SK-N-SH treated with all-trans-retinoic acid at 6 μM for 48 hours (cell line): ENCODE data around the gene MS4A14.

Source experiments
- ATAC-seq: fragments of 200-7000 bp; cut with Tn5 transposase; 3 replicates; pipeline ENCODE4 v1.9.1; 2020; ENCODE audit warnings: mild to moderate bottlenecking, moderate library complexity
- ARNTL ChIP-seq: fragments of 450-650 bp; formaldehyde crosslinking; IDR thresholded peaks from 2 replicates; pipeline ENCODE4 v1.5.0; 2020; ENCODE audit warnings: low read depth, mild to moderate bottlenecking, moderate library complexity, borderline replicate concordance
- CSDC2 ChIP-seq: fragments of 250-450 bp; sonication (Bioruptor Pico); IDR thresholded peaks from 2 replicates; pipeline ENCODE4 v1.5.0; 2020; ENCODE audit warnings: mild to moderate bottlenecking, moderate library complexity
- ESRRG ChIP-seq: fragments of 250-450 bp; sonication (Bioruptor Pico); IDR thresholded peaks from 2 replicates; pipeline ENCODE4 v1.6.1; 2021; ENCODE audit warnings: mild to moderate bottlenecking
- GLIS3 ChIP-seq: fragments of 250-450 bp; sonication (Bioruptor Pico); IDR thresholded peaks from 2 replicates; pipeline ENCODE4 v1.5.0; 2020; ENCODE audit warnings: mild to moderate bottlenecking, moderate library complexity
- ISL1 ChIP-seq: fragments of 250-450 bp; sonication (Bioruptor Pico); IDR thresholded peaks from 2 replicates; pipeline ENCODE4 v2.1.2; 2022; ENCODE audit warnings: mild to moderate bottlenecking, moderate library complexity
- OSR1 ChIP-seq: fragments of 250-450 bp; sonication (Bioruptor Pico); IDR thresholded peaks from 2 replicates; pipeline ENCODE4 v1.8.0; 2022; ENCODE audit warnings: moderate library complexity, mild to moderate bottlenecking, inconsistent platforms
- PPARA ChIP-seq: fragments of 250-450 bp; sonication (Bioruptor Pico); IDR thresholded peaks from 2 replicates; pipeline ENCODE4 v1.5.0; 2020; ENCODE audit warnings: mild to moderate bottlenecking, borderline replicate concordance
- RARB ChIP-seq: fragments of 250-450 bp; sonication (Bioruptor Pico); IDR thresholded peaks from 2 replicates; pipeline ENCODE4 v1.8.0; 2021; ENCODE audit warnings: mild to moderate bottlenecking, moderate library complexity
- SNAI2 ChIP-seq: fragments of 250-450 bp; sonication (Bioruptor Pico); IDR thresholded peaks from 2 replicates; pipeline ENCODE4 v1.5.0; 2020; ENCODE audit warnings: mild to moderate bottlenecking, moderate library complexity
- TCF4 ChIP-seq: fragments of 250-450 bp; sonication (Bioruptor Pico); IDR thresholded peaks from 2 replicates; pipeline ENCODE4 v1.8.0; 2021; ENCODE audit warnings: mild to moderate bottlenecking, moderate library complexity, borderline replicate concordance
- TOX ChIP-seq: fragments of 250-450 bp; sonication (Bioruptor Pico); IDR thresholded peaks from 2 replicates; pipeline ENCODE4 v1.8.0; 2021; ENCODE audit warnings: mild to moderate bottlenecking, moderate library complexity, borderline replicate concordance
- ZC3H10 ChIP-seq: fragments of 250-450 bp; sonication (Bioruptor Pico); IDR thresholded peaks from 2 replicates; pipeline ENCODE4 v1.5.1; 2021; ENCODE audit warnings: mild to moderate bottlenecking, moderate library complexity
- ZFP30 ChIP-seq: fragments of 450-650 bp; formaldehyde crosslinking; IDR thresholded peaks from 2 replicates; pipeline ENCODE4 v1.5.0; 2022; ENCODE audit warnings: mild to moderate bottlenecking, moderate library complexity
- ZNF565 ChIP-seq: fragments of 450-650 bp; formaldehyde crosslinking; conservative IDR thresholded peaks from 2 replicates; pipeline ENCODE4 v1.5.0; 2020; ENCODE audit warnings: low read depth, mild to moderate bottlenecking, moderate library complexity
- ZNF70 ChIP-seq: fragments of 450-650 bp; formaldehyde crosslinking; IDR thresholded peaks from 2 replicates; pipeline ENCODE4 v1.5.0; 2020; ENCODE audit warnings: mild to moderate bottlenecking, moderate library complexity
- ZNF8 ChIP-seq: fragments of 450-650 bp; formaldehyde crosslinking; IDR thresholded peaks from 2 replicates; pipeline ENCODE4 v1.5.0; 2020; ENCODE audit warnings: mild to moderate bottlenecking, moderate library complexity
- TF ChIP-seq, protein P1 (sequence below): fragments of 250-450 bp; sonication (Bioruptor Pico); IDR thresholded peaks from 2 replicates; pipeline ENCODE4 v1.8.0; 2020; ENCODE audit warnings: mild to moderate bottlenecking, moderate library complexity, borderline replicate concordance
- TF ChIP-seq, protein P2 (sequence below): fragments of 250-450 bp; sonication (Bioruptor Pico); IDR thresholded peaks from 2 replicates; pipeline ENCODE4 v1.5.1; 2021; ENCODE audit warnings: mild to moderate bottlenecking, moderate library complexity
- TF ChIP-seq, protein P3 (sequence below): fragments of 250-450 bp; sonication (Bioruptor Pico); IDR thresholded peaks from 2 replicates; pipeline ENCODE4 v1.5.1; 2020; ENCODE audit warnings: low read depth, mild to moderate bottlenecking, moderate library complexity
- TF ChIP-seq, protein P4 (sequence below): fragments of 250-450 bp; sonication (Bioruptor Pico); IDR thresholded peaks from 2 replicates; pipeline ENCODE4 v1.8.0; 2021; ENCODE audit warnings: low read depth, mild to moderate bottlenecking, moderate library complexity, borderline replicate concordance
- TF ChIP-seq, protein P5 (sequence below): fragments of 250-450 bp; sonication (Bioruptor Pico); IDR thresholded peaks from 2 replicates; pipeline ENCODE4 v1.5.0; 2020; ENCODE audit warnings: mild to moderate bottlenecking, moderate library complexity

Gene MS4A14

DNA sequence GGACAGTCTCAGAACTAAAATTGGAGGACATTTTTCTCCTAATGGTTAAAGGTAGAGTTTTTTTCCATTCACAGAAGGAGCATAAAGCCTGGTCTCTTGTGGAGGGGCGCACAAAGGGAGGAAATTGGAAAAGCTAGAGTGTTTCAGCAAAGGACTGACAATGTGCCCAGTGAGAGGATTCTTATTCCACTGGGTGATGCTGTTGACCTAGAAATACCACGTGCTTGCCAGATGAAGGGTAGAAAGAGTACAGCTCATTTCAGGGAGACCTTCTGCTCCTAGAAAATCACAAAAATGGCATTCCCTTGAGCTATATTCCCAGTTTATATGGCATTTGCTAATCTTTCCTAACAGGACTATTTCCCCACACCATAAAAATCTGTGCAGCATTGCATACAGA, 48.1 kb upstream of the MS4A14 start:
- TF ChIP-seq ARNTL (no peak), ESRRG (CRISPR knock-in tag) (no peak), ZNF70 (no peak), OSR1 (CRISPR knock-in tag) (no peak), TOX (CRISPR knock-in tag) (no peak), SNAI2 (CRISPR knock-in tag) (no peak)
- TF ChIP-seq, protein P1, sequence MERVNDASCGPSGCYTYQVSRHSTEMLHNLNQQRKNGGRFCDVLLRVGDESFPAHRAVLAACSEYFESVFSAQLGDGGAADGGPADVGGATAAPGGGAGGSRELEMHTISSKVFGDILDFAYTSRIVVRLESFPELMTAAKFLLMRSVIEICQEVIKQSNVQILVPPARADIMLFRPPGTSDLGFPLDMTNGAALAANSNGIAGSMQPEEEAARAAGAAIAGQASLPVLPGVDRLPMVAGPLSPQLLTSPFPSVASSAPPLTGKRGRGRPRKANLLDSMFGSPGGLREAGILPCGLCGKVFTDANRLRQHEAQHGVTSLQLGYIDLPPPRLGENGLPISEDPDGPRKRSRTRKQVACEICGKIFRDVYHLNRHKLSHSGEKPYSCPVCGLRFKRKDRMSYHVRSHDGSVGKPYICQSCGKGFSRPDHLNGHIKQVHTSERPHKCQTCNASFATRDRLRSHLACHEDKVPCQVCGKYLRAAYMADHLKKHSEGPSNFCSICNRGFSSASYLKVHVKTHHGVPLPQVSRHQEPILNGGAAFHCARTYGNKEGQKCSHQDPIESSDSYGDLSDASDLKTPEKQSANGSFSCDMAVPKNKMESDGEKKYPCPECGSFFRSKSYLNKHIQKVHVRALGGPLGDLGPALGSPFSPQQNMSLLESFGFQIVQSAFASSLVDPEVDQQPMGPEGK (CRISPR knock-in tag), result no peak
- TF ChIP-seq, protein P2, sequence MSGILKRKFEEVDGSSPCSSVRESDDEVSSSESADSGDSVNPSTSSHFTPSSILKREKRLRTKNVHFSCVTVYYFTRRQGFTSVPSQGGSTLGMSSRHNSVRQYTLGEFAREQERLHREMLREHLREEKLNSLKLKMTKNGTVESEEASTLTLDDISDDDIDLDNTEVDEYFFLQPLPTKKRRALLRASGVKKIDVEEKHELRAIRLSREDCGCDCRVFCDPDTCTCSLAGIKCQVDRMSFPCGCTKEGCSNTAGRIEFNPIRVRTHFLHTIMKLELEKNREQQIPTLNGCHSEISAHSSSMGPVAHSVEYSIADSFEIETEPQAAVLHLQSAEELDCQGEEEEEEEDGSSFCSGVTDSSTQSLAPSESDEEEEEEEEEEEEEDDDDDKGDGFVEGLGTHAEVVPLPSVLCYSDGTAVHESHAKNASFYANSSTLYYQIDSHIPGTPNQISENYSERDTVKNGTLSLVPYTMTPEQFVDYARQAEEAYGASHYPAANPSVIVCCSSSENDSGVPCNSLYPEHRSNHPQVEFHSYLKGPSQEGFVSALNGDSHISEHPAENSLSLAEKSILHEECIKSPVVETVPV (CRISPR knock-in tag), result no peak
- no peak for ATAC-seq

DNA sequence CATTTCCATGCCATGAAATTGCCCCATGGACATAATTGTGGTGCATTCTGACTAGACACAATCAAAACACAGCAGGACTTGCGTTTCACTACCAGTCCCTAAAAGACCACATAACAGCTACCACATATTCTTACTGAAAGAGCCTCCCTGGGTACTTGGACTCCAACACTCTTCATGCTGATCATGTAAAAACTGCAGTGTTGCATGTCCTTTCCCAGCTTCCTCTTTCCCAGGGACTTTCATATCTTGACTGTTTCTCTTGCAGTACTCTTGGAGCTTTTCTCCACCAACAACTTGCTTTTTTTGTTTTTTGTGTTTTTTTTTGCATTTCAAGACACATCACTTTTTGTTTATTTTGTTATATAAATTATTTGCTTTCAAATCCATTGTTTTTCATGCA, 46.3 kb upstream of the MS4A14 start:
- no peak for ATAC-seq

DNA sequence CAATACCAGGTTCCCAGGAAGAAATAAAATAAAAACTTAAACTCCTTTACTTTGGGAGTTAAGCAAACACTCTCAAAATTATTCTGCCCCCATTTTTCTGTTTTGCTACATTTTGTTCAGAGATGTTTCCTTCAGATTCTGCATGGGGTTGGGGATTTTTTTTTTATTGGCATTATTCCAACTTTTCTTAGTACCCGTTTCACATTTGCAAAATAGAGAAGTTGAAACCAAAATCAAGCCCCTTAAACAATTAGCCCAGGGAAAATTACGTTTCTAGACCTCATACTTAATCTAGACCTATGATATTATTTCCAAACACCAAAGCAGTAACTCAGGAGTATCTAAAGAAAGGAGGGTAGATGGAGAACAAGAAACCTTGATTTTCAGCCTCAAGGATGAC, 38.5 kb upstream of the MS4A14 start:
- ATAC-seq, result no peak
- TF ChIP-seq ZNF8, result no peak
- TF ChIP-seq ZC3H10 (CRISPR knock-in tag), result no peak
- no peak for TF ChIP-seq TCF4 (CRISPR knock-in tag)
- TF ChIP-seq, protein P3, sequence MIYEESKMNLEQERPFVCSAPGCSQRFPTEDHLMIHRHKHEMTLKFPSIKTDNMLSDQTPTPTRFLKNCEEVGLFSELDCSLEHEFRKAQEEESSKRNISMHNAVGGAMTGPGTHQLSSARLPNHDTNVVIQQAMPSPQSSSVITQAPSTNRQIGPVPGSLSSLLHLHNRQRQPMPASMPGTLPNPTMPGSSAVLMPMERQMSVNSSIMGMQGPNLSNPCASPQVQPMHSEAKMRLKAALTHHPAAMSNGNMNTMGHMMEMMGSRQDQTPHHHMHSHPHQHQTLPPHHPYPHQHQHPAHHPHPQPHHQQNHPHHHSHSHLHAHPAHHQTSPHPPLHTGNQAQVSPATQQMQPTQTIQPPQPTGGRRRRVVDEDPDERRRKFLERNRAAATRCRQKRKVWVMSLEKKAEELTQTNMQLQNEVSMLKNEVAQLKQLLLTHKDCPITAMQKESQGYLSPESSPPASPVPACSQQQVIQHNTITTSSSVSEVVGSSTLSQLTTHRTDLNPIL, result no peak
- TF ChIP-seq ZFP30 (CRISPR knock-in tag), result no peak
- no peak for TF ChIP-seq ZNF70
- TF ChIP-seq PPARA (CRISPR knock-in tag), result no peak
- TF ChIP-seq ESRRG (CRISPR knock-in tag), result no peak
- TF ChIP-seq TOX (CRISPR knock-in tag), result no peak
- no peak for TF ChIP-seq RARB (CRISPR knock-in tag)
- TF ChIP-seq, protein P4, sequence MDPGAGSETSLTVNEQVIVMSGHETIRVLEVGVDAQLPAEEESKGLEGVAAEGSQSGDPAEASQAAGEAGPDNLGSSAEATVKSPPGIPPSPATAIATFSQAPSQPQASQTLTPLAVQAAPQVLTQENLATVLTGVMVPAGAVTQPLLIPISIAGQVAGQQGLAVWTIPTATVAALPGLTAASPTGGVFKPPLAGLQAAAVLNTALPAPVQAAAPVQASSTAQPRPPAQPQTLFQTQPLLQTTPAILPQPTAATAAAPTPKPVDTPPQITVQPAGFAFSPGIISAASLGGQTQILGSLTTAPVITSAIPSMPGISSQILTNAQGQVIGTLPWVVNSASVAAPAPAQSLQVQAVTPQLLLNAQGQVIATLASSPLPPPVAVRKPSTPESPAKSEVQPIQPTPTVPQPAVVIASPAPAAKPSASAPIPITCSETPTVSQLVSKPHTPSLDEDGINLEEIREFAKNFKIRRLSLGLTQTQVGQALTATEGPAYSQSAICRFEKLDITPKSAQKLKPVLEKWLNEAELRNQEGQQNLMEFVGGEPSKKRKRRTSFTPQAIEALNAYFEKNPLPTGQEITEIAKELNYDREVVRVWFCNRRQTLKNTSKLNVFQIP (CRISPR knock-in tag), result no peak
- TF ChIP-seq, protein P1 (CRISPR knock-in tag), result no peak
- no peak for TF ChIP-seq ZNF565 (CRISPR knock-in tag)

More for the DNA sequence above, 46.3 kb upstream of the MS4A14 start:
- TF ChIP-seq ZNF70 (no peak), CSDC2 (CRISPR knock-in tag) (no peak), ARNTL (no peak), OSR1 (CRISPR knock-in tag) (no peak), ISL1 (no peak), ZNF8 (no peak), GLIS3 (CRISPR knock-in tag) (no peak), TOX (CRISPR knock-in tag) (no peak), RARB (CRISPR knock-in tag) (no peak)
- TF ChIP-seq, protein P3, result no peak
- TF ChIP-seq, protein P5, sequence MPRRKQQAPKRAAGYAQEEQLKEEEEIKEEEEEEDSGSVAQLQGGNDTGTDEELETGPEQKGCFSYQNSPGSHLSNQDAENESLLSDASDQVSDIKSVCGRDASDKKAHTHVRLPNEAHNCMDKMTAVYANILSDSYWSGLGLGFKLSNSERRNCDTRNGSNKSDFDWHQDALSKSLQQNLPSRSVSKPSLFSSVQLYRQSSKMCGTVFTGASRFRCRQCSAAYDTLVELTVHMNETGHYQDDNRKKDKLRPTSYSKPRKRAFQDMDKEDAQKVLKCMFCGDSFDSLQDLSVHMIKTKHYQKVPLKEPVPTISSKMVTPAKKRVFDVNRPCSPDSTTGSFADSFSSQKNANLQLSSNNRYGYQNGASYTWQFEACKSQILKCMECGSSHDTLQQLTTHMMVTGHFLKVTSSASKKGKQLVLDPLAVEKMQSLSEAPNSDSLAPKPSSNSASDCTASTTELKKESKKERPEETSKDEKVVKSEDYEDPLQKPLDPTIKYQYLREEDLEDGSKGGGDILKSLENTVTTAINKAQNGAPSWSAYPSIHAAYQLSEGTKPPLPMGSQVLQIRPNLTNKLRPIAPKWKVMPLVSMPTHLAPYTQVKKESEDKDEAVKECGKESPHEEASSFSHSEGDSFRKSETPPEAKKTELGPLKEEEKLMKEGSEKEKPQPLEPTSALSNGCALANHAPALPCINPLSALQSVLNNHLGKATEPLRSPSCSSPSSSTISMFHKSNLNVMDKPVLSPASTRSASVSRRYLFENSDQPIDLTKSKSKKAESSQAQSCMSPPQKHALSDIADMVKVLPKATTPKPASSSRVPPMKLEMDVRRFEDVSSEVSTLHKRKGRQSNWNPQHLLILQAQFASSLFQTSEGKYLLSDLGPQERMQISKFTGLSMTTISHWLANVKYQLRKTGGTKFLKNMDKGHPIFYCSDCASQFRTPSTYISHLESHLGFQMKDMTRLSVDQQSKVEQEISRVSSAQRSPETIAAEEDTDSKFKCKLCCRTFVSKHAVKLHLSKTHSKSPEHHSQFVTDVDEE, result no peak
- TF ChIP-seq, protein P4 (CRISPR knock-in tag), result no peak
- TF ChIP-seq, all 23 proteins: peak for 0
